HG03469 (cell line): ENCODE results near the gene LY6G6F.

Source experiments
- ATAC-seq: cut with Tn5 transposase; IDR thresholded peaks from one replicate; pipeline ENCODE4 v1.9.1; 2021; ENCODE audit warnings: mild to moderate bottlenecking, moderate library complexity, moderate number of reproducible peaks; ENCODE audit not compliant: unreplicated experiment

The LY6G6F gene

DNA sequence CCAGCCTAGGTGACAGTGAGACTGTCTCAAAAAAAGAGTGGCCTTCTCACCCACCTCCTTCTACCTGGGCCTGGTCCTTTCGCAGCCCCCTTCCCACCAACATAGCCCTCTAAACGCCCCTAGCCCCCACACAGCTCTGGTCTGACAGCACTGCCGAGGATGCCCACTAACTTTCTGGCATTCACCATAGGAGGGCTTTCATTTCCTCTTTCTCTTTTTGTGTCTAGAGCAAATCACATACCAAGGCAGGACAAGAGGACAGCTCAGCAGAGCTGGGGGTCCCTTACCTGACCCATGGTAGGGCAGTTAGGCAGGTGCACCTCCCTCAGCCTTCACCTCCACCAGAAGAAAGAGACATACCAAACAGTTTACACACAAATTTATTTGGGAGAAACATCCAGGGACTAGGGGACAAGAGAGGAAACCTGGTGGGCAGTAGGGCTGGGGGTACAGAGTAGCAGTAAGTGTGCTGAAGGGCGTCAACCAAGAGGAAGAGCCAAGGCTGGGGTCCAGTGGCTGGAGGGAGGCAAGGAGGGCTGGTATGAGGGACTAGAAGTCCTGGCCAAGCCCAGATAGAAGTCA, 30.3 kb upstream of the LY6G6F start:
- no peak for ATAC-seq

DNA sequence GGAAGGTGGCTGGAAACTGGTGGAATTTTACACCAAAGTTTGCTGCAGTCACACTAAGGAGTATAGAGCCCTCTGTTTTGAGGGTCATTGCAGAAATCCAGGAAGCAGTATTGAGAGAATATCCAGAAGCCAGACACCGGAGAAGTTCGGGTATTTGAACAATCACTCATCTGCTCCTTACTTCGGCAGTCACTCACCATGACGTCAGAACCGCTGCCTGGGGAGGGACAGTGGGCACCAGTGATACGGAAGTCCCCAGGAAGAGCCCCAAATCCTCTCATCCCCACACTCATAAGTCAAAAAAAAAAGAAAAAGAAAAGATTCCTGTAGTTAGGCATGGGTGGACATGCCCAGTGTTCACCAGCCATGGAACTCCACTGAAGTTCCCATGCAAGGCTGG, 29.8 kb upstream of the LY6G6F start:
- ATAC-seq: no peak

DNA sequence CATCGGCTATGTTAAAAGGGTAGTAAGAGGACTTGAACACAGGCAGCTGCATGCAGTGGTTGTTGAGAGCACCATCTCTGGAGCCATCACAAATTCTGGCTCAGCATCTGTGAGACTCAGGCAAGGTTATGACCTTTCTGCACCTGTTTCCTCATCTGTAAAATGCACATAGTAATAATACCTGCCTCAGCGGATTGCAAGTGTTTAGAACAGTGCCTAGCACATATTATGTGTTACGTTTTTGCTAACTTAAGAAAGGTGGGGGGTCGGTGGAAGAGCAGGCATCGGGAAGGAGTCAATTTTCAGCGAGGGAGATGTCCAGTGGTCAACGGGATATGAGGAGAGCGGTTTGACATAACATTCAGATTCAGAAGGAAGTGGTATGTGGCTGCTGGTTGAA, 28.7 kb upstream of the LY6G6F start:
- ATAC-seq: no peak

DNA sequence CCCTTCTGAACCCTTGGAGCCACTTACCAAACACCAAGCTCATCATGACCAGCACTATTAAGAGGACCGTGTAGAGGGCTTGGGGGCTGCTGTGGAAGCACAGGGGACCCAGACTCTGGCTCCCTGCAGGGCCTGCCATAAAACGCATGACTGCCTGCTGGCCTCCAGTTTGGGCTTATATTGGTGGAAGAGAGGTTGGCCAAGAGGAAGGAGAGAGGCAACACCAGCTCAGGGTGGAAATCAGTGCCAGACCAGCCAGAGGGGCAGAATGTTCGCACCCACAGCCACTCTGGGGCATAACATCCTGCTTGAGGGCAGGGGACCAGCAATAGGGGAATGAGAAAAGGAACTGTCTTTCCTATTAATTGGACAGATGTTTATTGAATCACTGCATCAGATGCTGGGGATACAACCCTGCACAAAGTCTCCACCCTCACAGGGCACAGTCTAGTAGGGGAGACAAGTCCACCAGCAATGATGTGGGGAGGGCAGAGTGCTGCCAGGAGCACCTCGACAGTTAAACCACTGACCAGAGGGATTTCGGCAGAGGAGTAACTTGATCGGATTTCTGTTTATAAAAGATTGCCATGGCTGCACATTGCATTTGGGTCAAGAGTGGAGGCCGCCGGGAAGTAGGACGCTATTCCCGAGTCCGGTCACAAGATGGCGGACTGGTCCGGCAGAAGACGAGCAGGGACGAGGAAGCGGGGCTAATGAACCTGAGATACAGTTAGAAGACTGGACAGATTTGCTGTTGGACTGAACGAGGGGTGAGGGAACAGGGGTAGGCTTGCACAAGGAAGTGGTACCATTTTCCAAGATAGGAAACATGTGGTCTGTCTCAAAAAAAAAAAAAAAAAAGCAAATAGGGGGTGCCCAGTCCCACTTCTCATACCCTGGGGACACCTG, 26.2 kb upstream of the LY6G6F start, which contains the start of gene LY6G5C:
LY6G5C (minus strand) TSS at position 842 of the 909 bp plus-strand sequence; CDS start at position 148, 694 bp downstream.
- ATAC-seq: no peak

DNA sequence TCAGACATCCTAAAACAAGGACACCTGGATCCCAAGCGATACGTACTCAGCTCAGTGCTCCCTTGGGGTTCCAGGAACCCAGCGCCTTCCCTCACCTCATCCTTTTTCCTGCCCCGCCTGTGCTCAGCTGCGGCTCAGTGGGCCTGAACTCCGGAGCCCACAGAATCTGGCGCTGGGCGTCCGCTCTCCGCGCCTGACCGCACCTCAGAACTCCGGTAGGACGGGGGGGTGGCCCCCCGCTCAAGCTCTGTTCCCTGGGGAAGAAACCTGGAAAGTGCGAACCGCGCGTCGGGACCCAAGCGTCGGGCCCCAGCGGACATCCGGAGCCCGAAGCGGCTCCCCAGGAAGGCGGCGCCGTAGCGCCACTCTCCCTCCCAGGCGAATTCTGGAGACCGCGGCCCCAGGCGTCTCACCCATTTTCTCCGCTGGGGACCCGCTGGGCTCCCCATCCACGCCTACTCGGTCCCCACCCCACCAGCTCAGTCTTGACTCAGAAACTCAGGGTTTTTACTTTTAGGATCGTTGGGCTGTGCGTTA, 25.5 kb upstream of the LY6G6F start:
- no peak for ATAC-seq

DNA sequence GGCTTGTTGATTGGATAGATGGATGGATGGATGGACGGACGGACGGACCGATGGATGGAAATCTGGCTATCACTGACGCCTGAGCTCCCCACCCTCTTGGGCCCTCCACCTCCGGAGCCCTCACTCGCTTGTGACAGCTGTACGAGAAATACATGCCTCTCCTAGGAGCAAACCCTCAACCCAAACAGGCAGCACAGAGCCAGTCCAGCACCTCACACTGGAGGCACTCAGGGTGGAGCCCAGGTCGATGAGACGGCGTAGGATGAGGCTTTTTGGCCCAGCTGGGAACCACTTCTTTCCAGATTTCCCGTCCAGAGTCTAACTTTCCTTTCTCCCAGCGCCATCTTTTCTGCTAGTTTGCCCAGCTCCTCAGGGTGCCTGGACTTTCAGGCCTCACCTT, 23.1 kb upstream of the LY6G6F start:
- no peak for ATAC-seq

DNA sequence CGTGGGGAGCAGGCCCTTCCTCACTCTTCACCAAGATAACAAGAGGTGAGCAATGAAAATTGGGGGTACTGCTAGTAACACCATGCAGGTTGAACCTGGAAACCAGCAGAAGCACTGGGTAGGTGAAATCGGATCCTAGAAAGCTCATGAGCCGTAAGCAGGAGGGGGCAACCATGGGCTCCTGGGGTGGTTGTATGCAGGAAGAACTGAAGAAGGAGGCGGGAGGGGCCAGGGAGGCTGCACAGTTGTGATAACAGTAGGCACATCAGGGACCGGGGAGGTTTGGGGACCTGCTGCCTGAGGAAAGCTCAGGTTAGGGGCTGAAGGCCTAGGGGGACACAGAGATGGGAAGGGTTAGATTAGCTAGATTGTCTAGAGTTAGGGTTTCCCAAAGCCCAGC, 20.2 kb upstream of the LY6G6F start:
- no peak for ATAC-seq

DNA sequence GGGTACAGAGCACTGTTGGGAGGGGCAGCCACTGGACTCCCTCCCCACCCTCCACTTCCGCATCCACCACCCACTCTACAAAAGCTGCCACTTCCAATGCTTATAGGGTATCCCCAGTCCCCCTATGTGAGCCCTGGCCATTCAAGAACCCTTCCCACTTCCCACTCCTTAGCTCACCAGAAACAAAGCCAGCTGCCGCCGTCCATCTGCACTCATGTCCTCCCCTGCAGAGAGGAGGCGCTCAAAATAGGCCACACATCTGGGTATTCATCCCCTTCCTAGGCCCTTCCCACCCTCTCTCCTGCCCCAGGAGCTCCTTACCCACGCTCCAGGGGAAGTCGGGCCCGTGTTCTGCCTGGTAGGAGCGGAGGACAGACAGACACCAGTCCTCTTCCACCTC, 19.3 kb upstream of the LY6G6F start:
- ATAC-seq: no peak

DNA sequence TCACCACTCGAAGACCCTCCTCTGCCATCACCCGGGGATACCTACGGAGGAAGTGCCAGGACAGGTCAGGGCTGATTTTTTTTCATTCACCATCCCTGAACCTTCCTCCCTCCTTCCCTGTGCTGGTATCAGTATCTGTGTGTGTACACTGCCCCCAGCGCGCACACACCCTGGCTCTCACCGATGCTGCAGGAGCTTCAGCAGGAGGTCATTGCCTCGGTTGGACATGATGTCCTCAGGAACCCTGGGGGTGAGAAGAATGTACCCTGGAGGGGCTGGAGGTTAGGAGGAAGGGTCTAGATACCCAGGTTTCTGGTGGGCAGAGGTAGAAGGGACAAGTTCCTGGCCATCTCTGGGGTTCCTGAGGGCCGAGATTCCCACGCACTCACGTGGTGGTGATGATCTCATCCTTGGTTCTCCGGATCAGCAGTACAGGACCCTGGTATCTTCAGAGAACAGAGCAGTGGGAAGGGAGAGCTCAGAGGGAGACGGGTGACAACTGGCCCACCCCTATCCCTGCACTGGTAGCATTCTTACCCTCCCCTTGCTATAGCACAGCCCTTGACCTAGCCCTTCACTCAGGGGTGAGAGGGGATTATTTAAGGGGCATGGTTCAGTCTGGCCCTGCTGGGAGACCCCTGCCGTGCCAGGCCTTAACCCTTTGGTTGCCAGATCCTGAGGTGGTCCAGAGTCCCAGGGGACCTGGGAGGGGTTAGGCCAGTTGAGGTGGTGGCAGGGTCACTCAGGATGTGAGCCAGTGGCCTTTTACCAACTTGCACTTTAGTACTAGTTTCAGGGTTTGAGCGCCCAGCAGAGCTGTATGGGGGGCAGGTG, 18.6 kb upstream of the LY6G6F start:
- no peak for ATAC-seq

DNA sequence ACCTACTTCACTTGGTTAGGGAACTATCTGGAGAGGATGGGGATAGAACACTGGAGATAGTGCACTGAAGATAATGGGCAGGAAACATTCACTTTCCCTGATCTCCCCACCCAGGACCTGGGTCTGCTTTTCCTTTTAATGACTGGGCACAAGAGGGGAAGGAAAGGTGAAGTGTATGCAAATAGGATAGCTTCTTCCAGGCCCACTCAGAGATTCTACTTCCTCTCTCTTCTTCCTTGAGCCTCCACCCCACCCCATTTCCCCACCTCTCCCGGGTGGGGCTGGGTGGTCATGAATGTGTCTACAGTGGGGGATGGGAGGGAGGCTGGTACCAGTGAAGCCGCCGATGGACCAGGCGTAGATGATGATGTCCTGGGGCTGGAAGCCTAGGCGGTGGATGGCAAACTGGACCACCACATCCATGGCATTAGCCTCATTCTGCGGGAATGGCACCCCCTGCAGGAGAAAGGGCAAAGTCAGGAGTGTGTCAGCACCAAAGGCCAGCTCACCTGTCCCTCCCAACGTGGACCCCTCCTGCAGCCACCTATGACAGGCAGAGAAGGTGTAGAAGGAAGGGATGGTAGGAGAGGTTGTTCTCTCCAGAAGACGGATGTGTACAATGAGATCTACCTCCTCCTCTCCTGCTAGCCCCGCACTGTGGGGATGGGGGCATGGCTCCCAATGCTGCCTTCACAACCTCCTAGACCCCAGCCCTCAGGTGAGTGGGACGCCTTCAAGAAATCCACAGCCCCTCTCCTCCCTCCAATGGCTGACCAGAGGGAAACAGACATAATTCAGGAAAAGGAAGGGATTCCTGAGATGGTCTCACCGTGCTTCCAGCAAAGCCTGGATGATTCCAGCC, 17.2 kb upstream of the LY6G6F start:
- no peak for ATAC-seq

DNA sequence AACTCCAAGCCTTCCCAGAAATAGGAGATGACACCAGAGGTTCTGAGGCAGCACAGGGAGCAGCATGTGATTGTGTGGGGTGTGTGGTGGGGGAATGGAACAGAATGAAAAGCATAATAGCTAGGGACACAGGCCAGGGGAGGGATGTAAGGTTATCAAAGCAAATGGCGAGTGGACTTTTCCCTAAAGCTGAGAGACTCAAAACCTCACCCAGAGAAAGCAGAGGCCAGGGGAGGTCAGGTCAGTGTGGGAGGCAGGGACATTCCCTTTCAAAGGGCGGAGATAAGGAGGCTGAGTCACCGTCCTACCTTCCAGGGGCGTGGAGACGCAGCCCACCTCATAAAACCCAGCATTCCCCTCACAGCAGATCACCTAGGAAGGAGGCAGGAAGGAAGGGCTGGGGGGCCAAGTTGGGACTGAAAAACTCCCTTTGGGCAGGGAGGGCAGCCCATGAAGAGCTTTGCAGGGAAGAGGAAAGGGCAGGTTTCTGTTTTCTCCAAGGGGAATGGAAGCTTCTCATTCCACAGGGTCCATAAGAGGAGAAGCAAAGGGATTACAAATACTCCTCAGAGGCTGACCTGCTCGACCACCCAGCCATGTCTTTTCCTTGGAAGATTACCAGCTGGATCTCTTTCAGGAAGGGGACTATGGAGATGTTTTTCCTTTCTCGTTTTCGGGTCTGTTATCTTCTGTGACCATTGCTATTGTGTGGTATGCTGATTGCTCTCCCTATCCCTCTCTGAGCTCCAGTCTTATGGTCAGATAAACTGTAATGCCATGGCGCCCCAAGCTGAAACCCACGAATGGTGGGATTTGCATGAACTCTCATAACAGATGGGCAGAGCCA, 16.2 kb upstream of the LY6G6F start:
- ATAC-seq: no peak

DNA sequence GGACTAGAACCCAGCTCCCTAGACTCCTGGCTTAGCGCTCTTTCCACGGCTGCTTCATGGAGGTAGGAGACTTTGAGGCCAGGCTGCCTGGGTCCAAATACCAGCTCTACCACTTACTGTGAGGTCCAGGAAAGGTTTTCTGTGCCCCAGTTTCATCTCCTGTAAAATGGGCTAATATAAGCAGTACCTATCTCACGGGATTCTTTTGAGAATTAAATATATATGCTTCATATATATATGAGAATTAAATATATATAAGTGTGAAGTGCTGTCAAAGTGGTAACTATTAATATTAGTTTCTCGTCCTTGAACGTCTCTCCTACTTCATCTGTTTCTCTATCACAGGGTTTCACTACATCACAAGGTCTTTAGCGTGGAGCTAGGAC, 15.6 kb upstream of the LY6G6F start:
- no peak for ATAC-seq

DNA sequence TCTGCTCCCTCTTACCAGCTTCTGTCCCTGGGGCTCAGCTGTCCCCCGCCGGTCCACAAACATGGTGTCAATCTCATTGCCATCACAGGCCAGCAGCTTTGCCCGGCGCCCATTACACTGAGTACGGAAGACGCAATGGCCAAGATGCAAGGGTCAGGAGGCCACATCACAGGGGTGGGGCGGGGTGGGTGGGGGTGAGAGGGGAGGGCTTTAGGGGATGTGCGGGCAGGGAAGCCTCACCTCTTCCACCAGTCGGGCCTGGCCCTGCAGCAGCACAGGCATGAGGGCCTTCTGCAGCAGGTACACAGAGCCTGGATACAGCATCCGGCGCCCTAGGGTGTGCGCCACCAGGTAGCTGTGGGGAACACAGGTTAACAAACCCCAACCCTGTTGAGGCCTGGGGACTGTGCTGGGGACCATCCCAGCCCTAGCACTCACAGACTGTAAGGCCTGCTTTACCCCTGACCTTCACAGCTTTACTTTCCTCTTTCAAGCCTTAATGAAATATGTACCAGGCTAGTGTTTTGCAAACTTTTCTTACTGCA, 15.0 kb upstream of the LY6G6F start:
- ATAC-seq: no peak

DNA sequence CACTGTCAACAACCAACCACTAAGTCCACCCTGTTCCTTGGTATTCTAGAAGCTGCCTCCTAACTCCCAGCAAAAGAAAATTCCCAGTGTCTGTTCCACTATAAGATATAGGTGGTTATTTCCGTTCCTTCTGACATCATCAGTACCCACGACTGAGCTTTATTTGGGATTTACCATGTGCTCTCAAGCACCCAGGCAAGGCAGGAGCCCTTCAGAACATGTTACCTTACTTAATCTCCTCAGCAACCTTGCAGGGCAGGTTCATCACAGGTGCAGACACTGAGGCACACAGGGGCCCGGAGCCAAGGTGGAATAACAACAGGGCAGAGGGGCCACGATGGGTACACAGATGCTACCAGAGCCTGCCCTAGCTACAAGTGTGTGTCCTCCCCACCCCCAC, 14.3 kb upstream of the LY6G6F start:
- no peak for ATAC-seq

DNA sequence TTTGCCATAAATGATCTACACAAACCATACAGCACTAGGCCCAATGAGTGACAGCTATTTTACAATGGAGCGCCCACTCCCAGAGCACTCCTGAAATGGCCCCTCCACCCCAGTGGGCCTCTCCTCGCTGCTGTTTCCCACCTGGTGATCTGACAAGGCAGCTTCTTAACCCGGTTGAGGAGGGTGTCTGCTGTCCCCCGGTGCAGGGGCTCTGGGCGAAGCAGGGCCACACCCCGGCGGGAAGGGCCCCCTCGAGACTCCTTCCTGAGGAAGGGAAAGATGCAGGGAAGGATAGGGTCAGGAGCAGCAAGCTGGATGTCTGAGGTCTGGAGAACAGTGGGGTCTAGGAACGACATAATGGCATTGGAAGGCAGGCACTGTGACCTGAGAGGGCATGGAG, 13.8 kb upstream of the LY6G6F start:
- ATAC-seq: no peak

DNA sequence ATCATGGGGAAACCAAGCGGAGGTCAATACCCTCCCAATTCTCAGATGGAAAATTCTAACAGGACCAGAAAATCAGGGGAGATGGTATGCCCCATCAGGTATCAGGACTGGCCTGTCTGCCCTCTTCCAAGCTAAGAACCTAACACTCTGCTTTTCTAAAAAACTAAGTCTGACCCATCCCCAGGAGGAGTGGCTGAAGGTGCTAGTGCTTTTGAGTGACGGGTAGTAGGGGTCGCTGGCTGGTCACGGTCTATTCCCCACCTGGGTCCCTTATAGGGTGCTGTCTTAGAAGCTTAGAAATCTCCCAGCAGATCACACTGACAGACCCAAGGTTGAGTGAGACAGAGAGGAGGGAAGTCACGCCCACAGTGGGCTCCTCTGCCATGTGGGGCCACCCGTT, 13.1 kb upstream of the LY6G6F start:
- ATAC-seq: no peak

DNA sequence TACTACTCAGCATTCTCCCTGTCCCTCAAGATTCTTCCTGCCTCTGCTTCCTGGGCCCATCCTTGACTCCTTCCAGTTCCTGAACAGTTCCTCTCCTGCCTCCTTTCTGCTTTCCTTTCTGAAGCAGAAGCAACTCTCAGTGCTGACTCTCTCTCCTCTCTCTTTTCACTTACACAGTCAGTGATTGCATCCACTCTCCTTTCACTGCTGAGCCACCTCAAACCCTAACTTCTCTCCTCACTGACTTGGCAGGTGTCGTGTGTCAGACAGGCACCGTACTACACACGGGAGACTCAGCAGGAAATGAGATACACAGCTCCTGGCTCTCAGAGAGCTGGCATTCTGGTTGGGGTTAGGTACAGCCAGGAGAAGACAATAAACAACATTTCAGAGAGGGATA, 9.1 kb upstream of the LY6G6F start:
- no peak for ATAC-seq

DNA sequence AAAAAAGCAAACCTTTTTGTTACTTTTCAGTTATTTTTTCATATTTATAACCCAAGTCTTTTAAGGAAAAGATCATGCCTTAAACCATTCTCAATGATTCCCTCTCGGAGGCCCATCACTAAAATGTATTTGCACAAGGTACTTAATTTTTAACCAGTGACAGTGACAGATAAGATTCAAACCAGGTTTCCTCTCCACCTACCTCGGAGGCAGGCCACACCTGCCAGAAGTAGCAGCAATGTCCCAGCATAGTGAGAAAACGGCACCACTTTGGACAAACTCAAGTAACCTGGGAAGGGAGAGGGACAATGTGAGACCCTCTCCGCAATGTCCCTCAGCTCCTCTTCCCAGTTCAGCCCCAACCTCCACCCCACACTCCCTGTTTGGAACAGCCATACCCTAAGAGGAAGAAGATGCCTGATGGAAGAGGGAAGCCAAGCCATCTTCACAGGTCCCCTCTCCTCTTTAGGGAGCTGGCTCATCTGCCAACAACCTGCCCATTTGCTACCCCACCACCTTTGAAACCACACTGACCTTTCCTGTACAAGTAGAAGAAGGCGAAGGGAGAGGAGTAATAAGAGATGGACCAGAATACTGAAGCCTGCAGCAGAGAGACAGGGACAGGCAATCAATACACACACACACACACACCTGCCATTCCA, 5.8 kb upstream of the LY6G6F start:
- ATAC-seq: no peak
